ENCODE measurements around the gene FGF3.

The FGF3 gene

GRCh38 chr11:69818603-69819441 lies at the start of gene FGF3:
TSS of gene FGF3 (minus strand) at chr11:69819416. CDS start at chr11:69818933, 483 bp downstream.
- no peak for DNase-seq (ENCODE audit: low read depth in 2 of 2)

- no peak for DNase-seq (ENCODE audit: low read depth in 2 of 2)
Observed at GRCh38 chr11:69868871-69869270, 49.7 kb upstream of the FGF3 start.

- no peak for DNase-seq (ENCODE audit: low read depth in 2 of 2)
Observed at GRCh38 chr11:69868006-69868810, 49.0 kb upstream of the FGF3 start.

GRCh38 chr11:69867076-69868005 lies 48.1 kb upstream of the FGF3 start:
- DNase-seq (ENCODE audit: low read depth in 2 of 2) = no peak

GRCh38 chr11:69866648-69867047 lies 47.4 kb upstream of the FGF3 start:
- DNase-seq (ENCODE audit: low read depth in 2 of 2) = no peak

- DNase-seq (ENCODE audit: low read depth in 2 of 2) = no peak
Observed at GRCh38 chr11:69865707-69866106, 46.5 kb upstream of the FGF3 start.

- no peak for DNase-seq (ENCODE audit: low read depth in 2 of 2)
Observed at GRCh38 chr11:69864686-69865661, 45.8 kb upstream of the FGF3 start.

GRCh38 chr11:69863544-69864200 lies 44.5 kb upstream of the FGF3 start:
- no peak for DNase-seq (ENCODE audit: low read depth in 2 of 2)

GRCh38 chr11:69862797-69863543 lies 43.8 kb upstream of the FGF3 start:
- DNase-seq (ENCODE audit: low read depth in 2 of 2) = no peak

- DNase-seq (ENCODE audit: low read depth in 2 of 2) = no peak
Observed at GRCh38 chr11:69862331-69862771, 43.1 kb upstream of the FGF3 start.

- DNase-seq (ENCODE audit: low read depth in 2 of 2) = no peak
Observed at GRCh38 chr11:69861901-69862300, 42.7 kb upstream of the FGF3 start.

GRCh38 chr11:69860796-69861445 lies 41.7 kb upstream of the FGF3 start:
- DNase-seq (ENCODE audit: low read depth in 2 of 2) = no peak

- no peak for DNase-seq (ENCODE audit: low read depth in 2 of 2)
Observed at GRCh38 chr11:69860244-69860643, 41.0 kb upstream of the FGF3 start.

GRCh38 chr11:69859275-69859934 lies 40.2 kb upstream of the FGF3 start:
- DNase-seq (ENCODE audit: low read depth in 2 of 2) = no peak

GRCh38 chr11:69855421-69855820 lies 36.2 kb upstream of the FGF3 start:
- no peak for DNase-seq (ENCODE audit: low read depth in 2 of 2)

GRCh38 chr11:69854713-69855112 lies 35.5 kb upstream of the FGF3 start:
- DNase-seq (ENCODE audit: low read depth in 2 of 2) = no peak

- DNase-seq (ENCODE audit: low read depth in 2 of 2) = no peak
Observed at GRCh38 chr11:69852056-69852455, 32.8 kb upstream of the FGF3 start.

GRCh38 chr11:69848201-69848600 lies 29.0 kb upstream of the FGF3 start:
- DNase-seq (ENCODE audit: low read depth in 2 of 2) = no peak

All from stimulated activated CD4-positive, alpha-beta T cell treated with anti-CD3 and anti-CD28 coated beads, Interleukin-1b, Interleukin-23, amount 100 ng/mL, for 1 hour (primary cell).